RWPE1 (cell line): ENCODE results near the gene ZNF573.
"Not testable (repeated sequence)": the region's sequence is repeated elsewhere in the genome, so short reads cannot be mapped to it uniquely, and the experiment has no call there.

Source experiments
- CTCF ChIA-PET: fragments of 350-600 bp; sonication (Branson Sonifier 250); formaldehyde crosslinking; extraction: SDS; loops from one replicate; lab custom pipeline; 2021; lab: Yijun Ruan, JAX
- POLR2A ChIA-PET: fragments of 400-600 bp; formaldehyde crosslinking; extraction: SDS; loops from one replicate; lab custom pipeline; 2020; ENCODE audit warnings: antibody characterized with exemption; ENCODE audit not compliant: low non-redundant PET; lab: Yijun Ruan, JAX
- DNase-seq: peaks from one replicate; pipeline ENCODE4 v3.0.0; 2012; ENCODE audit warnings: low spot score
- H3K27ac ChIP-seq: fragments of 450-650 bp; 2 replicates; pipeline ENCODE4 v1.5.1; 2017
- CTCF ChIP-seq: fragments of 450-650 bp; conservative IDR thresholded peaks from 2 replicates; pipeline ENCODE4 v1.5.1; 2017; ENCODE audit warnings: low read depth, mild to moderate bottlenecking

The ZNF573 gene

GRCh38 chr19:37790244-37790925 is 11.0 kb upstream of the ZNF573 start:
- CTCF ChIA-PET, result no interaction called here

GRCh38 chr19:37778613-37779126 is 716 bp downstream of the ZNF573 start:
- CTCF ChIA-PET, result interaction anchor here (0.6 kb wide), 2 partner anchors 126 to 244 kb away, joined by 3 read pairs; no protein-coding TSS in a partner anchor
- peak overlapping the region; percentile 88 for H3K27ac ChIP-seq
- POLR2A ChIA-PET, result no interaction called here
- peak; percentile 26 for DNase-seq
- no peak for TF ChIP-seq CTCF

More at GRCh38 chr19:37790244-37790925, 11.0 kb upstream of the ZNF573 start:
- no peak for DNase-seq
- TF ChIP-seq CTCF, result no peak
- H3K27ac ChIP-seq, result no peak overlapping the region
- POLR2A ChIA-PET, result no interaction called here

DNA sequence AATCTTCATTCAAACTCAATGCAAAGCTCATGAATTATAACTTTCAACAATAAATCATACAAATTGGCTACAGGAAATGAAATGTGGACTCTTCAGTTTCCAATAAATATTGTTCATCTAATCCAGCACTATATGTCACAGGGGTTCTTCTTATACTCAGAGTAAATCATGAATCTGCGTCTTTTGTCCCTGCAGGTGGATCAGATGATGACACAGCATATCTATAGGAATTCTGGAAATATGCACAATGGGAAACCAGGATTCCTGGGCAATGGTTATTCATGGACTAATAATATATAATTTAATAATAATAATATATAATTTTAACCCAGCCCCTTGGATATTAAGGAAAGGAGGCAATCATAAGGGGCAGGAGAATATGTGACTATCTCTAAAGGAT is 8.4 kb downstream of the ZNF573 start:
- no peak for DNase-seq
- no peak overlapping the region for H3K27ac ChIP-seq
- CTCF ChIA-PET, result no interaction called here
- POLR2A ChIA-PET, result no interaction called here
- no peak for TF ChIP-seq CTCF

- TF ChIP-seq CTCF, result no peak
- peak; percentile 51 for DNase-seq
- POLR2A ChIA-PET, result no interaction called here
Measured at GRCh38 chr19:37763488-37763887, 15.9 kb downstream of the ZNF573 start.

GRCh38 chr19:37757683-37758082 is 21.7 kb downstream of the ZNF573 start:
- CTCF ChIA-PET, H3K27ac ChIP-seq, DNase-seq, POLR2A ChIA-PET: not testable (repeated sequence)

More at GRCh38 chr19:37763488-37763887, 15.9 kb downstream of the ZNF573 start:
- CTCF ChIA-PET, result no interaction called here
- H3K27ac ChIP-seq, result peak overlapping the region; percentile 30; the same call in 1 of the 2 replicates

GRCh38 chr19:37738371-37738770 is 41.0 kb downstream of the ZNF573 start:
- POLR2A ChIA-PET, result no interaction called here
- no peak overlapping the region for H3K27ac ChIP-seq
- no peak for TF ChIP-seq CTCF
- no peak for DNase-seq
- CTCF ChIA-PET, result no interaction called here

DNA sequence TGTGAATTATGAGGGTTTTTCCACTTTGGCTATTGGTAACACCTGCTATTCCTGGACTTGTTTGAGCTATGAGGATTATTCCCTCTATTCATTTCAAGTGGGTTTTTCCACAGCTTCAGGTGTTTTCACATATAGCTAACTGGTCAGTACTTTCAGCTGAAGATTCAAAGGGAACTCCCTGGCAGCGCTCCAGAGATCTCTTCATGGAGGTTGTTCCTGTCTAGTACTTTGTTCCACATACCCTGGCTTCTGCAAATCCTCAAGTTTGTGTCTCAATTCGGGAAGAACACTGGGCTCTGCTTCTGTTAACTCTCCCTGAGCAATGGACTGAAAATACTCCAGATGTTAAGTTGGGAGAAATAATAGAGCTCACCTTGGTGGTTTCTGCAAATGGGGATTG is 54.2 kb downstream of the ZNF573 start:
- no peak overlapping the region for H3K27ac ChIP-seq
- ChIA-PET CTCF (no interaction called here), POLR2A (no interaction called here)
- no peak for DNase-seq
- no peak for TF ChIP-seq CTCF
